HCT116 (cell line): ENCODE data around the gene SRSF2.

Experiments used
- CTCF ChIP-seq, 3 experiments: fragments of 200-600 bp in 1 of 3; sonication (generic) in 1 of 3; IDR thresholded peaks in 2 of 3; conservative IDR thresholded peaks in 1 of 3; 2 replicates each; pipeline ENCODE4 v1.5.1; 2012 to 2017; ENCODE audit warnings: low read depth in 2 of 3, low read length in 2 of 3, antibody characterized with exemption in 1 of 3, borderline replicate concordance in 1 of 3, control low read depth in 1 of 3, mild to moderate bottlenecking in 1 of 3, mixed read lengths in 1 of 3, mixed run types in 1 of 3, moderate library complexity in 1 of 3; ENCODE audit not compliant: insufficient read depth in 1 of 3
- EGR1 ChIP-seq: IDR thresholded peaks from 2 replicates; pipeline ENCODE4 v1.6.1; 2012; ENCODE audit warnings: low read depth
- EZH2 ChIP-seq: fragments of 200-600 bp; sonication (generic); IDR thresholded peaks from 2 replicates; pipeline ENCODE4 v1.6.1; 2017; ENCODE audit warnings: antibody characterized with exemption, mixed run types
- EZH2phosphoT487 ChIP-seq: fragments of 200-600 bp; IDR thresholded peaks from 2 replicates; pipeline ENCODE4 v1.6.1; 2018; ENCODE audit warnings: antibody characterized with exemption, borderline replicate concordance
- POLR2A ChIP-seq: IDR thresholded peaks from 2 replicates; pipeline ENCODE4 v1.7.0; 2011; ENCODE audit warnings: borderline replicate concordance; ENCODE audit not compliant: insufficient read depth, insufficient read length; ENCODE audit errors: extremely low read depth
- POLR2AphosphoS5 ChIP-seq: IDR thresholded peaks from 2 replicates; pipeline ENCODE4 v1.6.1; 2011; ENCODE audit warnings: mild to moderate bottlenecking, low read depth, low read length, moderate library complexity
- RAD21 ChIP-seq: IDR thresholded peaks from 2 replicates; pipeline ENCODE4 v1.6.1; 2012; ENCODE audit warnings: low read depth, mild to moderate bottlenecking
- REST ChIP-seq: IDR thresholded peaks from 2 replicates; pipeline ENCODE4 v1.6.1; 2012; ENCODE audit warnings: low read depth
- SIN3A ChIP-seq: IDR thresholded peaks from 2 replicates; pipeline ENCODE4 v1.6.1; 2012; ENCODE audit warnings: low read depth
- SP1 ChIP-seq: IDR thresholded peaks from 2 replicates; pipeline ENCODE4 v1.6.1; 2012; ENCODE audit warnings: low read depth
- SRF ChIP-seq: IDR thresholded peaks from 2 replicates; pipeline ENCODE4 v1.6.1; 2012; ENCODE audit warnings: low read depth
- TCF7L2 ChIP-seq: IDR thresholded peaks from 2 replicates; pipeline ENCODE4 v1.7.0; 2011; ENCODE audit warnings: borderline replicate concordance, inconsistent platforms; ENCODE audit not compliant: insufficient read depth, insufficient read length; ENCODE audit errors: extremely low read depth

- TF ChIP-seq CTCF (IDR thresholded peaks at IDR 0.05 in 2 of 3, conservative IDR thresholded peaks at IDR 0.05 in 1 of 3; ENCODE audit: borderline replicate concordance in 1 of 3, insufficient read depth in 1 of 3, low read depth in 2 of 3, low read length in 2 of 3) (no peak), REST (no peak), POLR2AphosphoS5 (no peak), POLR2A (no peak), TCF7L2 (no peak), SP1 (no peak), SRF (no peak), RAD21 (no peak), EGR1 (no peak), SIN3A (no peak), EZH2 (no peak), EZH2phosphoT487 (no peak)
Measured at GRCh38 chr17:76752006-76752405, 14.9 kb upstream of the SRSF2 start.
